HG03196 (cell line): ENCODE results near the gene SPDEF.

Source experiments
- ATAC-seq: cut with Tn5 transposase; IDR thresholded peaks from one replicate; pipeline ENCODE4 v1.9.1; 2021; ENCODE audit not compliant: unreplicated experiment

Gene SPDEF

GRCh38 chr6:34516391-34517324 lies 39.5 kb downstream of the SPDEF start:
- no peak for ATAC-seq

- no peak for ATAC-seq
Observed at GRCh38 chr6:34515473-34516387, 40.4 kb downstream of the SPDEF start.

GRCh38 chr6:34514593-34515472 lies 41.3 kb downstream of the SPDEF start:
- ATAC-seq = no peak

GRCh38 chr6:34514112-34514511 lies 42.0 kb downstream of the SPDEF start:
- ATAC-seq = no peak

GRCh38 chr6:34513646-34514045 lies 42.5 kb downstream of the SPDEF start:
- ATAC-seq = no peak

- ATAC-seq = no peak
Observed at GRCh38 chr6:34512738-34513115, 43.4 kb downstream of the SPDEF start.

GRCh38 chr6:34511915-34512737 lies 44.0 kb downstream of the SPDEF start:
- ATAC-seq = no peak

GRCh38 chr6:34511214-34511914 lies 44.8 kb downstream of the SPDEF start:
- ATAC-seq = no peak

- ATAC-seq = no peak
Observed at GRCh38 chr6:34510299-34510698, 45.8 kb downstream of the SPDEF start.

- no peak for ATAC-seq
Observed at GRCh38 chr6:34509782-34510181, 46.3 kb downstream of the SPDEF start.

GRCh38 chr6:34508425-34508824 lies 47.7 kb downstream of the SPDEF start:
- ATAC-seq = no peak

- no peak for ATAC-seq
Observed at GRCh38 chr6:34506718-34507117, 49.4 kb downstream of the SPDEF start.

GRCh38 chr6:34497411-34497810 lies 58.7 kb downstream of the SPDEF start:
- ATAC-seq = no peak

GRCh38 chr6:34496103-34496685 lies 59.9 kb downstream of the SPDEF start:
- ATAC-seq = no peak

- ATAC-seq = no peak
Observed at GRCh38 chr6:34494973-34495372, 61.2 kb downstream of the SPDEF start.

- no peak for ATAC-seq
Observed at GRCh38 chr6:34493344-34493743, 62.8 kb downstream of the SPDEF start.

- ATAC-seq = no peak
Observed at GRCh38 chr6:34491091-34491430, 65.1 kb downstream of the SPDEF start.

- ATAC-seq = no peak
Observed at GRCh38 chr6:34490390-34491090, 65.6 kb downstream of the SPDEF start.
